Activated T-cell treated with anti-CD3 and anti-CD28 coated beads, Interleukin-2, amount 50 U/mL, for 4 hours (primary cell): Measurements from ENCODE around the gene CMSS1. TPM values are rescaled to one million over a fixed set of nuclear protein-coding genes. Genes with fewer than 3 reads are reported as not detected.

Source experiments
- ATAC-seq, 2 donors: fragments of 200-7000 bp; cut with Tn5 transposase; one replicate each; pipeline ENCODE4 v1.10.0; 2021
- DNase-seq: peaks from one replicate; pipeline ENCODE4 v3.0.0-alpha.2; 2020
- H3K27me3 Mint-ChIP-seq: one replicate; pipeline ENCODE4 v1.8.0; 2021; ENCODE audit warnings: low read depth, mixed read lengths
- H3K36me3 Mint-ChIP-seq: one replicate; pipeline ENCODE4 v1.8.0; 2022; ENCODE audit warnings: mixed read lengths; ENCODE audit not compliant: insufficient read depth
- H3K4me1 Mint-ChIP-seq: one replicate; pipeline ENCODE4 v1.8.0; 2021; ENCODE audit warnings: low read depth, mixed read lengths
- H3K4me3 Mint-ChIP-seq: one replicate; pipeline ENCODE4 v1.8.0; 2021; ENCODE audit warnings: mild to moderate bottlenecking, moderate library complexity, mixed read lengths
- H3K9me3 Mint-ChIP-seq: one replicate; pipeline ENCODE4 v1.8.0; 2021; ENCODE audit warnings: mixed read lengths
- total RNA-seq, 3 donors: library from RNA; stranded (reverse); gene quantifications; one replicate each; pipeline ENCODE4 v1.2.1, GENCODE V29; 2021

Gene CMSS1
- total RNA-seq, 3 donors from 2014 or later = 126 to 157 (median 136) TPM

DNA sequence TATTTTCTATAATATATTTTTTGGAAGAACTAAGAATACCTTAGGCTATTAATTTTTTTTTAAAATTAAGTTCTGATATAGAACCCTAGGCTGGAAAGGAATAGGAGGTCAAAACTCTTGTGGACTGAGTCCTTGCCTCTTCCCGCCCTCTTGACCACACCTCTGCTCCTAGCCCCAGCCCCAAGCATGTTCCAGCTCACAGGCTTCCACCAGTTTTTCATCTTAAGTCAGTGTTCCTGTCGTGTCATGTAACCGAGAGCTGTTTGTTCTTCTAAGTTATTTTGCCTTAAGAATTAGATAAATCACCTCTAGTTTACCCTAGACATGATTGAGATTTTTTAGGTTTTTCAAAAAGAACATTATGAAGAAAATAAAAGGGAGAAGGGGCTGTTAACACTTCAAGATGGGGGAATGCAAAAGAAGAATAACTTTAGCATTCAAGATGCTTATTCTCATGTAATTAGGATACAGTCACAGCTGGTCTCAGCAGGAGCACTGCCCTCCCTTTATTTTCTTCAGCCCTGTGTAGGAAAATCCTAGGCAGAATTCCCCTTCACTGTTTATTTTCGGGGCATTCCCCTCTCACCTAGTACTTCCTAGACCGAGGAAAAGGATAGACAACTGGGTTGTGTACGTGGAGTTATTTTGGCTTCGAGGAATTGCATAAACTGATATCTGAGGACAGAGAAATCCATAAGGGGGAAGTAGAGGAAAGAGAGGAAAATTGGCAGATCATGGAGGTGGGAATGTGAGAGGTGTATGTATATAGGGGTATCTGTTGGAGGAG, 110.2 kb downstream of the CMSS1 start:
- Mint-ChIP-seq H3K27me3 (no peaks in the 10 kb centered on the region), H3K4me1 (no peaks in the 10 kb centered on the region), H3K36me3 (peaks cover 22% of the 10 kb centered on the region), H3K9me3 (no peaks in the 10 kb centered on the region), H3K4me3 (no peak overlapping the region)
- DNase-seq (no peak), ATAC-seq (no peak)

DNA sequence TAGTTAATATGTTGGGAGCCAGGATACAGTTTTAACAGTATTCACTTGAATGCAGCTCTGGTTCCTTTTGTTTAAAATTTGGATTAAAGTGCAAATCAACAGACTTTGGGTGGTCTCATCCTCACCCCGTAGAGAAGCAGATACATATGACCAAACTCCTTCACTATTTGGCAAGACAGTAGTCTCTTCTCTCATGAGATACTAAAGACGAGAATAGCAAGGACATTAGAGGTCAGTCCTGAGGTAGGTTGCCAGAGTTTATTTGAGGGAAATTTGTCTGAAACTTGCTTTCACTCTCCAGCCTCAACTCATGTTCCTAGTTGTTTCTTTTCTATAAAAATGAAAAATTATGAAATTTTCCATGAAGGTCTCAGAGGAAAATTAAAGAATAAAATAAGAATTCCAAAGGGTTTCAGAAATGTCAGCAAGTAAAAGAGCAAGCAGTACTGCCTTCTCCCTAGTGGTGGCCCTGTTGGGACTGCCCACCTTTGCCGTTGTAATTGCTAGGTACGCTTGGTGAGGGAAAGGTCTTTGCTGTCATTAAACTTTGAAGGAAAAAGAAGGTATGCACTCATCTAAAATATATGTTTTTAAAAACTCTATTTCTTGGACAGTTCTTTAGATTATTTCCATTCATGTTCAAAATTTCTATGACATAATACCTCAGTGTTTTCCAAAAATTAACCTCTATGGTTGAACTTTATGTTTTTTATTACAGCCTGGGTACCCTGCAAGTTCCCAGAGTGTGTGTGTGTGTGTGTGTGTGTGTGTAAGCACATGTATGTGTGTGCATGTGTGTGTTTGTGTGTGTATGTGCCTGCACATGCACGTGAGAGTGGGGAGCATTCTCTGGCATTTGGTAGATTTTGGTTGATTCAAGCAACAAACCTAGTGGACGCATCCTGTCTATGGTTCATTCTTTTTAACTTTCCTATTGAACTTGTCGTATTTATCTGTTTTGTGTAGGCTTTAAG, 111.4 kb downstream of the CMSS1 start:
- no peaks in the 10 kb centered on the region for H3K9me3 Mint-ChIP-seq
- ATAC-seq = no peak

DNA sequence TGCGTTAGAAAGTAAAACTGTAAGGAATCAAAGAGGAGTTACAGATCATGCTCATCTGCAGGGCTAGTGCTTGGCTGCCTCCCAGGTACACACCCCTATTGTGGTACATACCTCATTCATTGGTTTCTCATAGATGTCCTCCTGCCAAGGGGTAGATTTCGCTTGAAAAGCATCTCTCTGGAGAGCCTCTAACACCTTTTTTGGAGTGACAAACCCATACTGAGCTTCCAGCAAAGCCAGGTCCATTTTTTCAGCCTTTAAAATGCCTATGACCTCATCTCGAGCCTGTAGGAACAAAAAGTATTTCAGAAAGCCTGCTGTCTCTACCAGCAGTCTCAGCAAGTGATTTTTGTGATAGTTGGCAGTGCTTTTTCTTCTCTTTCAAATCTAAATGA, 112.1 kb downstream of the CMSS1 start:
- peaks cover 14% of the 10 kb centered on the region for H3K36me3 Mint-ChIP-seq
- no peaks in the 10 kb centered on the region for H3K9me3 Mint-ChIP-seq
- H3K4me1 Mint-ChIP-seq = no peaks in the 10 kb centered on the region
- no peak overlapping the region for H3K4me3 Mint-ChIP-seq
- H3K27me3 Mint-ChIP-seq = no peaks in the 10 kb centered on the region
- ATAC-seq (no peak), DNase-seq (no peak)

More for the DNA sequence above, 111.4 kb downstream of the CMSS1 start:
- Mint-ChIP-seq H3K4me3 (no peak overlapping the region), H3K36me3 (peaks cover 17% of the 10 kb centered on the region), H3K27me3 (no peaks in the 10 kb centered on the region), H3K4me1 (no peaks in the 10 kb centered on the region)
- no peak for DNase-seq

DNA sequence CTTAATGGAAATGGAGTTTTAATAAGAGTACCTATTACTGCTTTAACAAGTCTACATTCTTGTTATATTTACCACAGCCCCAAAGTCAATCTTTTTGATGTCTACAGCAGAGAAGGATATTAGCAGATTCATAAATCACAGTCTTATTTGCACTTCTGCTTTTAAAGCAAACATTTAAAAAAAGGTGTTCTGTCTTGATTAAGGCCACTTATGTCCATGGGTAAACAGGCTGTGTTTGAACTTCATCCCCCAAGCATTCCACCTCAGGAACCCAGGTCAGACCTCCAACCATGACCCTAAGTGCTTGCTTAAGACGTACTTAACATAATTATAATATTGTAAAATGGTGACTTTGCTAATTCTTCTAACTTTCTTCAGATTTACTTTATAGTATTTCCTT, 113.4 kb downstream of the CMSS1 start:
- Mint-ChIP-seq H3K4me3 (no peak overlapping the region), H3K4me1 (no peaks in the 10 kb centered on the region), H3K9me3 (no peaks in the 10 kb centered on the region), H3K36me3 (peaks cover 12% of the 10 kb centered on the region), H3K27me3 (no peaks in the 10 kb centered on the region)
- ATAC-seq (no peak), DNase-seq (no peak)

DNA sequence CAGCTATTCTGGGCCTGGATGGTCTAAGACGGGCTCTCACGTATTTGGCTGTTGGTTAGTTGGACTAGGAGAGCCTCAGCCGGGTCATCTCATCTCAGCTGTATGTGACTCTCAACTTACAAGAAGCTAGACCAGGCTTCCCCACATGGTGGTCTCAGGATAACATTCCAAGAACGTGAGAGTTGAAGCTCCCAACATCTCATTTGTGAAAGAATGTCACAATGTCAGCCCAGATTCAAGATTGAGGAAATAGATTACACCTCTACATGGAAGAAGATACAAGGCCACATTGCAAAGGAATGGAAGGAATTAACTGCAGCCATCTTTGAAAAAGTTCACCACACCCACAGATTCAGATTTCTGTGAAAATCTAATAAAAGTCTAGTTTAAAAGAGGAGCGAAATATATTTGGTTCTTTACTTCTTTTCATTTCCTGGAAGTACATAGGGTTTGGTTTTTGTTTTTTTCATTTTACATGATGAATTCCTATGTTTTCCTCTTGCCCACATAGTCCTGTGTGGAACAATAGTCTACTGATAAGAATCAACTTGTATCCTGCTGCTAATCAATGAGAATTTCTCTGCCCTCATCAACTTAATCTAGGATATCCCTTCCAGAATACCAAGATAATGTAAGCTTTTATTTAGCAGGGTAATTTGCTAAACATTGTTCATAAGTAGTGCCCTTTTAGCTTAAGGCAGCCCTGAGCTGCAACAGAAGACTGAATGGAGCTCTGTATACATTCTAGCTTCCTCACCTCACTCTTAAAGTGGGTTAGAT, 116.5 kb downstream of the CMSS1 start:
- Mint-ChIP-seq H3K4me3 (no peak overlapping the region), H3K36me3 (peaks cover 10% of the 10 kb centered on the region), H3K27me3 (no peaks in the 10 kb centered on the region), H3K9me3 (no peaks in the 10 kb centered on the region), H3K4me1 (peaks cover 13% of the 10 kb centered on the region)
- DNase-seq (no peak), ATAC-seq (no peak)

DNA sequence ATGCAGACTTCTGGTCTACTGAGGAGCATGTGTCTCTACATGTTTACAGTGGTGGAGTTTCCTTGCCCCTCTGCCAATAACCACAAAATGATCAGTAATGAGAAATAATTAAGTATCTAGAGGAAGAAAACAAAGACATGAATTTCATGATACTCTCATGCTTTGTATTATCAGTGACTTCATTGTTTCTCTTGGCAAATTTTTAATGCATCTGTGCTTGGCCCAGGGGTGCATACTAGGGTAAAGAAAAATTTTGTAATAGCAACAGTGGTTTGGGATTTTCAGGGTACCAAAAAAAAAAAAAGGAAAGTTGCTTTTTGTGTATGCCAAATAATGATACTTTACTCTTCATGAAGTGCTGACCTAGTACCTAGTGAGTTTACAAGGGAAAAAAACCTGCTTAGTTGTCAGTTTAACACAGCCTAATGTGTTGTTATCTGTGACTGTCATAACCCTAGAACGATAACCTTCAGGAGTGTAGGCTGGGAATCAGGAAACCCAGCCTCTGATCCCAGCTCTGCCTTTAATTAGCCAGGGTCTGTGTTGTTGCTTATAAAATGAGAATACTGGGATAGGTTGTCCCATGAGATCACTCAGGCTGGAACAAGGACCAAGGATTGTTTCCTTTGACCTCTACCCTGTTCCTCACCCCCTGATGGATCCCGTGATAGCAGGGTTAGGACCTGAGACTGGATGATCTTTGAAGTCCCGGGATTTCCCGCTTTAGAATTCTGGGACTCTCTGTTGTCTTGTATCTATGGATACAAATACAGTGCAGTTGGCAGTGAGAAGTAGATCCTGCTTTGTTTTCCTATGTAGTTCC, 117.5 kb downstream of the CMSS1 start:
- ATAC-seq (no peak), DNase-seq (no peak)
- peaks cover 13% of the 10 kb centered on the region for H3K4me1 Mint-ChIP-seq
- no peak overlapping the region for H3K4me3 Mint-ChIP-seq
- peaks cover 13% of the 10 kb centered on the region for H3K36me3 Mint-ChIP-seq
- no peaks in the 10 kb centered on the region for H3K27me3 Mint-ChIP-seq
- no peaks in the 10 kb centered on the region for H3K9me3 Mint-ChIP-seq

DNA sequence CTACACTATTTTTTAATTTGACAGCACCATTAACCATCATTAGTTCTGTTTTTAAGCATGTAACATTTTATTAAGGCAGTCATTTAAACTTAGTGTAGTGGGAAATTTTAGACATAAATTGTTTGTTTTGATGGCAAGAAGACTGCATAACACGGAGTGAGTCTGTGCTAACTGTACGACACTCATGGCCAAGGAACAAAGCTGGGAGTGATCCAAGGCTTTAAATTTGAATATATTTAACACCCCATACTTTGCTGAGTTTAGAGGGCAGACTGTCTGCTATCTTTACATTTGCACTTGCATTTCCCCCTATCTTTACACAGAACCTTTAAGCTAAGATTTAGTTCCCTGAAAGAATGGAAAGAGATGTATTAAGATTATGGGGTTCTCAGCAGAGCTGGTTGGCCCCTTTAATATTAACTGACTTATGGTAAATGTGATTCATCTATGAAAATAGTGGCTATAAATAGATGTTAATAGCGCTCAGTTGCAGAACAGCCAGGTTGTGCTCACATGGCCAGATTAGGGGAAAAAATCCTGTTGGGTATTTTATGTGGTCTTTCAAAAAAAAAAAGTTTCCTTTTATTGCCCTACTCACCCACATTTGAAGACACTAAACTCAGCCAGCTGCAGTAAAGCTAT, 120.7 kb downstream of the CMSS1 start:
- no peaks in the 10 kb centered on the region for H3K9me3 Mint-ChIP-seq
- ATAC-seq = no peak
- H3K4me3 Mint-ChIP-seq = no peak overlapping the region
- H3K27me3 Mint-ChIP-seq = no peaks in the 10 kb centered on the region
- peaks cover 13% of the 10 kb centered on the region for H3K4me1 Mint-ChIP-seq
- no peak for DNase-seq
- H3K36me3 Mint-ChIP-seq = peaks cover 15% of the 10 kb centered on the region

DNA sequence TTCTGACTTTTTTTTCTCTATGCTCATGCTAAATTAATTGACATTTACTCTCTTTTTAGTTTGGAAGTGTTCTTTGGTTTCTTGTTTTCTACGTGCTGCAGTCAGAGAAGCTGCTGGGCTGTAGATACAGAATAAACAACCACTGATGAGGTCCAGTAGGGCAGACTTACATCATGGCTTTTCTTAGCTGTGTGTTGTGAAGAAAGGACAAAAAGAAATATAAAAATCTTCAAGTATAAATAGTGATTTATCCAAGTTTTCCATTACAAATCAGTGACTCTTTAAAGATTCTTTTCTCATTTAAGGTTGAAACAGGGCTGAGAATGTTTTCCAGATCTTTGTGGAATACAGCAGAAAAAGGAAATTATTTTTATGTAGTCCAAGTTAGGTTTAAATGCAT, 122.2 kb downstream of the CMSS1 start:
- H3K4me1 Mint-ChIP-seq = peaks cover 13% of the 10 kb centered on the region
- no peaks in the 10 kb centered on the region for H3K27me3 Mint-ChIP-seq
- no peak for ATAC-seq
- DNase-seq = no peak
- peaks cover 12% of the 10 kb centered on the region for H3K36me3 Mint-ChIP-seq
- no peaks in the 10 kb centered on the region for H3K9me3 Mint-ChIP-seq
- no peak overlapping the region for H3K4me3 Mint-ChIP-seq

DNA sequence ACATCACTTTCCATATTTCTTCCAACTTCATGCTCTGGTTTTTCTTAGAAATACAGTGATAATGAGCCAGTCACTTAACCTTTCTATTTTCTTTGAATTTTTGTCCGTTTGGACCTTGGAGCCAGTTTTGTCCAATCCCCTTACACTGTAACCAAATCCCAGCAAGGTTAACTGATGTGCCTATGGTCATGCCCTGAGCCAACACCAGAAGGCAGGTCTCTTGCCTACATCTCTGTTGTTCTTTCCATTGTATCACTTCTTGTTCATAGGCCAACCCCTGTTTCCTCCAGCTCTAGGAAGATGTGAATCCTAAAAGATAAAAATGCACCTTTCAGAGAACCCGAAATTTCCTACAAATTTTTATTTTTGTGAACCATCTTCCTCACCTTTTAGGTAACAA, 122.7 kb downstream of the CMSS1 start:
- DNase-seq = no peak
- H3K4me3 Mint-ChIP-seq = no peak overlapping the region
- peaks cover 13% of the 10 kb centered on the region for H3K4me1 Mint-ChIP-seq
- H3K27me3 Mint-ChIP-seq = no peaks in the 10 kb centered on the region
- H3K9me3 Mint-ChIP-seq = no peaks in the 10 kb centered on the region
- H3K36me3 Mint-ChIP-seq = peaks cover 12% of the 10 kb centered on the region
- no peak for ATAC-seq

DNA sequence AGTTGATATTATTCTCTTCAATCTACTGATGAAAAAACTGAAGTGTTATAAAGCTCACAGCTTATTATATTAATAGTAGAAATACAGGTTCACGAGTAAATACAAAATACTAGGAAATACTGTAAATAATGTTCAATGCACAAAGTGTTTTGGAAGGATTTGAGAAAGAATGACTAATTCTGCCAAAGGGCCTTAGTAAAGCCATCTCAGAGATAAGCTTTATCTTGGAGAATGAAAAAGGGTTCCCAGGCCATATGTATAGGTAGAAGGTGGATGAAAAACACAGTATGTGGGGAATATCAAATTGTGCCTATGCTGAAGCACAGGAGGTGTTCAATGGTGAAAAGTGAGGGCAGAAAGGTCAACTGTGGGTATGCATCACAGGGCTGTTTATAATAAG, 123.5 kb downstream of the CMSS1 start:
- Mint-ChIP-seq H3K4me1 (peaks cover 13% of the 10 kb centered on the region), H3K36me3 (peaks cover 12% of the 10 kb centered on the region), H3K9me3 (no peaks in the 10 kb centered on the region), H3K27me3 (no peaks in the 10 kb centered on the region), H3K4me3 (no peak overlapping the region)
- ATAC-seq = no peak
- no peak for DNase-seq

DNA sequence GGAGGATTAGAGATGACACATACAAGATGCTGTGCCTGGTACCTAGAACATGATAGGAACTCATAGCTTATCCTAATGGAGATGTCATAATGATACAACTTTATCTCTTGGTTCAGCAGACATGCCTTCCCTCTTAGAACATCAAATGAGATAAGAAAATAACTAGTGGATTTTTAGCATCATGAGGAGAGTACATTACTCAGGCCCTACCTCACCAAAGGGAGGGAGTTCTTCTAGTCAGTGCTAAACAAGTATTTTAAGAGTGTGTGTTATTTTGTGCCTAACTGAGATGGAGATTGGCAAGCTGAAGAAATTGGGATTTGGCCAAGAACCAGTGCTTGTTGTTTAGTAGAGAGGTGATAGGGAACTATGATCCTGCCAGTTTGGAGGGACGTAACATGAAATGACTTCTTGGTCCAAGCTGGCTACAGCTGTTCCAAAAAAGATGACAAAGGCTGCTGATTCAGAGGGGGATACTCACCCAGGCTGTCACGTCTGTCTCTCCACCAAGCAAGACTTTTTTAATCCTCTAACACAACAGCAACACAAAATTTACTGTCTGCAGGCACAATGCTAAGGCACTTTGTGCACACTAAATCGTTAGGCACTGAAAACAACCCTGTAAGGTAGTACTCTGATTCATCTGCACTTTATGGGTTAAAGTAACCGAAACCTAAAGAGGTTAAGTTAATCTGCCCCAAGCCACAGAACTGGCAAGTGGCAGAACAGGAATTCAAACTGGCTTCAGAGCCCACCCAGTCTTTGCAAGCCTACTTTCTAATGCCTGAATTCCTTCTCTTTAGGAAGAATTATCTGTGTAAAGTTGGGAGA, 126.5 kb downstream of the CMSS1 start:
- no peak overlapping the region for H3K4me3 Mint-ChIP-seq
- no peak for ATAC-seq
- peaks cover under 1% of the 10 kb centered on the region for H3K4me1 Mint-ChIP-seq
- peaks cover 10% of the 10 kb centered on the region for H3K36me3 Mint-ChIP-seq
- H3K9me3 Mint-ChIP-seq = no peaks in the 10 kb centered on the region
- H3K27me3 Mint-ChIP-seq = no peaks in the 10 kb centered on the region
- no peak for DNase-seq

DNA sequence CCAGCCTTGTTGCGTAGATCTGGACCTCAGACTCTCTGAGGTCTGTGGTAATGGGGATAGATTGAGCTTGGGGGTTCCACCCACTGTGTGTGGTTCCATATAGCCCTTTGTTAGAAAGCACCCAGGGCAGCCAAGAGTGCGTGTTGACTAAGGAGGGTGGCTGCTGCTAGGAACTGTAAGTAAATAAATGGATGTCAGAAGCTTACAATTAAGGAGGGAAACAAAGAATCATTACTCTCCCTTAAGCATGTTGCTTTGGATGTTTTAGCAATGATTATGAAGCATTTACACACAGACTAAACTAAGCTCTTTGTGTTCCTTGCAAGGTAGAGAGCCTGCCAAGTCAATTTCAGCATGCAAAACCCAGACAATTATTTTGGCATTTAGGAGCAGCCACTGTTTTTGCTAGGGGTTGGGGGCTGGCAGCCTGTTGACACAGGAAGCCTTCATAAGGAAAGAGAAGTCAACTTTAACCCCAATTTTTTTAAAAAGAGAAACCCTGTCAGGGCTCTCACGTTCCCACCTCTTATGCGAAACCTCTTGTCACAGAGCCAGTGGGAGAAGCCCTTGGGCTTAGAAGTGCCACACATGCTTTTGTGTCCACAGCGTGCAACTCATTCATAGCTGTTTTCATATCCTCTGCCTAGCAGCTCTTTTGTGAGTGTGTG, 127.8 kb downstream of the CMSS1 start:
- Mint-ChIP-seq H3K4me1 (no peaks in the 10 kb centered on the region), H3K9me3 (no peaks in the 10 kb centered on the region), H3K4me3 (no peak overlapping the region), H3K36me3 (peaks cover 6% of the 10 kb centered on the region), H3K27me3 (no peaks in the 10 kb centered on the region)
- no peak for ATAC-seq
- DNase-seq = no peak
